ENCODE measurements around the gene EIF4G3.

The EIF4G3 gene

GRCh38 chr1:21104683-21105082 lies 72.0 kb downstream of the EIF4G3 start:
- no peaks in the 10 kb centered on the region for H3K9me2 ChIP-seq (replicated peaks; ENCODE audit: control insufficient read depth, low read length)
- H3K9me3 ChIP-seq (ENCODE audit: control insufficient read depth, insufficient read depth, low read length): no peaks in the 10 kb centered on the region
- peaks cover 5% of the 10 kb centered on the region for H3K79me2 ChIP-seq (ENCODE audit: control insufficient read depth, low read length)
- no peaks in the 10 kb centered on the region; the same call in 1 of the 2 replicates for H3F3A ChIP-seq (ENCODE audit: control insufficient read depth, insufficient read depth)
- H4K20me1 ChIP-seq (ENCODE audit: control insufficient read depth, insufficient read depth, low read depth, low read length): no peaks in the 10 kb centered on the region
- peaks cover 16% of the 10 kb centered on the region for H3K36me3 ChIP-seq (ENCODE audit: control insufficient read depth, low read length)
- no peak overlapping the region for H3K4me2 ChIP-seq (ENCODE audit: low read length)
- H3K4me1 ChIP-seq (ENCODE audit: control insufficient read depth, low read length): no peaks in the 10 kb centered on the region
- no peak overlapping the region for H3K27ac ChIP-seq (ENCODE audit: low read depth, low read length)
- H3K4me3 ChIP-seq (ENCODE audit: low read length): no peak overlapping the region
- TF ChIP-seq, protein P1, sequence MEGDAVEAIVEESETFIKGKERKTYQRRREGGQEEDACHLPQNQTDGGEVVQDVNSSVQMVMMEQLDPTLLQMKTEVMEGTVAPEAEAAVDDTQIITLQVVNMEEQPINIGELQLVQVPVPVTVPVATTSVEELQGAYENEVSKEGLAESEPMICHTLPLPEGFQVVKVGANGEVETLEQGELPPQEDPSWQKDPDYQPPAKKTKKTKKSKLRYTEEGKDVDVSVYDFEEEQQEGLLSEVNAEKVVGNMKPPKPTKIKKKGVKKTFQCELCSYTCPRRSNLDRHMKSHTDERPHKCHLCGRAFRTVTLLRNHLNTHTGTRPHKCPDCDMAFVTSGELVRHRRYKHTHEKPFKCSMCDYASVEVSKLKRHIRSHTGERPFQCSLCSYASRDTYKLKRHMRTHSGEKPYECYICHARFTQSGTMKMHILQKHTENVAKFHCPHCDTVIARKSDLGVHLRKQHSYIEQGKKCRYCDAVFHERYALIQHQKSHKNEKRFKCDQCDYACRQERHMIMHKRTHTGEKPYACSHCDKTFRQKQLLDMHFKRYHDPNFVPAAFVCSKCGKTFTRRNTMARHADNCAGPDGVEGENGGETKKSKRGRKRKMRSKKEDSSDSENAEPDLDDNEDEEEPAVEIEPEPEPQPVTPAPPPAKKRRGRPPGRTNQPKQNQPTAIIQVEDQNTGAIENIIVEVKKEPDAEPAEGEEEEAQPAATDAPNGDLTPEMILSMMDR (IDR thresholded peaks at IDR 0.05; ENCODE audit: low read depth, low read length, poor library complexity, severe bottlenecking): no peak
- TF ChIP-seq EZH2phosphoT487 (IDR thresholded peaks at IDR 0.05; ENCODE audit: borderline replicate concordance, low read length): no peak
- no peaks in the 10 kb centered on the region for H3K27me3 ChIP-seq (ENCODE audit: control insufficient read depth, low read length)

DNA sequence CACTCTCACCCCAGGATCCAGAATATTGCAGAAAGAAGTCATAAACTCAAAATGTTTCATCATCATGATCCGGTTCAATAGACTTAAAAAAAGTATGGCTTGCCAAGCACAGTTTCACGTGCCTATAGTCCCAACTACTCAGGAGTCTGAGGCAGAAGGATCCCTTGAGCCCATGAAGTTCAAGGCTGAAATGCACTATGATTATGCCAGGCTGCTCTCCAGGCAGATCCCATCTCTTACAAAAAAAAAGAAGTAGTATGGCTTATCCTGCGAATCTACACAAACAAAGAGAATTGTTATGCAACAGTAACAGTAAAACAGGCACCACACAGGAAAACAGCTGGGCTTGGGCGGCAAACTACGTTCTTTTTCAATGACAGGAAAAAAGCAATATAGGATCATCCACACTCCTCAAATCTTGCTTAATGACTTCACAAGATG lies 76.2 kb downstream of the EIF4G3 start:
- no peaks in the 10 kb centered on the region for H3K4me1 ChIP-seq (ENCODE audit: control insufficient read depth, low read length)
- H3K36me3 ChIP-seq (ENCODE audit: control insufficient read depth, low read length): peaks cover 37% of the 10 kb centered on the region
- peaks cover 2% of the 10 kb centered on the region; the same call in 1 of the 2 replicates for H3F3A ChIP-seq (ENCODE audit: control insufficient read depth, insufficient read depth)
- peaks cover 29% of the 10 kb centered on the region for H3K79me2 ChIP-seq (ENCODE audit: control insufficient read depth, low read length)
- H3K9me2 ChIP-seq (replicated peaks; ENCODE audit: control insufficient read depth, low read length): no peaks in the 10 kb centered on the region
- no peak overlapping the region for H3K4me3 ChIP-seq (ENCODE audit: low read length)
- H3K27me3 ChIP-seq (ENCODE audit: control insufficient read depth, low read length): no peaks in the 10 kb centered on the region
- TF ChIP-seq EZH2phosphoT487 (IDR thresholded peaks at IDR 0.05; ENCODE audit: borderline replicate concordance, low read length): no peak
- TF ChIP-seq, protein P1 (IDR thresholded peaks at IDR 0.05; ENCODE audit: low read depth, low read length, poor library complexity, severe bottlenecking): no peak
- H3K27ac ChIP-seq (ENCODE audit: low read depth, low read length): no peak overlapping the region
- no peaks in the 10 kb centered on the region for H3K9me3 ChIP-seq (ENCODE audit: control insufficient read depth, insufficient read depth, low read length)
- H3K4me2 ChIP-seq (ENCODE audit: low read length): no peak overlapping the region
- H4K20me1 ChIP-seq (ENCODE audit: control insufficient read depth, insufficient read depth, low read depth, low read length): no peaks in the 10 kb centered on the region

DNA sequence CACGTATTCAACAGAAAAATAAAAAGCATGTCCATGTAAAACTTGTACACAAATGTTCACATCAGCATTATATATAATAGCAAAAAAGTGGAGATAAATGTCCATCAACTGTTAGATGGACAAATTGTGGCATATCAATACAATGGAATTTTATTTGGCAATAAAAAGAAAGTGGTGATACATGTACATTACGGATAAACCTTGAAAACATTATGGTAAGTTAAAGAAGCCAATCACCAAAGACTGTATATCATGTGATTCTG lies 76.9 kb downstream of the EIF4G3 start:
- no peaks in the 10 kb centered on the region for H3K9me3 ChIP-seq (ENCODE audit: control insufficient read depth, insufficient read depth, low read length)
- H3K79me2 ChIP-seq (ENCODE audit: control insufficient read depth, low read length): peaks cover 36% of the 10 kb centered on the region
- H3K4me3 ChIP-seq (ENCODE audit: low read length): no peak overlapping the region

More for the DNA sequence above, 76.9 kb downstream of the EIF4G3 start:
- Histone ChIP-seq H3K4me1 (ENCODE audit: control insufficient read depth, low read length) (no peaks in the 10 kb centered on the region), H3F3A (ENCODE audit: control insufficient read depth, insufficient read depth) (peaks cover 2% of the 10 kb centered on the region; the same call in 1 of the 2 replicates), H3K9me2 (replicated peaks; ENCODE audit: control insufficient read depth, low read length) (no peaks in the 10 kb centered on the region), H3K36me3 (ENCODE audit: control insufficient read depth, low read length) (peaks cover 38% of the 10 kb centered on the region), H3K27ac (ENCODE audit: low read depth, low read length) (no peak overlapping the region), H4K20me1 (ENCODE audit: control insufficient read depth, insufficient read depth, low read depth, low read length) (no peaks in the 10 kb centered on the region), H3K27me3 (ENCODE audit: control insufficient read depth, low read length) (no peaks in the 10 kb centered on the region), H3K4me2 (ENCODE audit: low read length) (no peak overlapping the region)
- TF ChIP-seq, protein P1 (IDR thresholded peaks at IDR 0.05; ENCODE audit: low read depth, low read length, poor library complexity, severe bottlenecking): no peak
- no peak for TF ChIP-seq EZH2phosphoT487 (IDR thresholded peaks at IDR 0.05; ENCODE audit: borderline replicate concordance, low read length)
